H54 (cell line): Measurements from ENCODE around the gene TIMM13.
A peak's percentile ranks its signal among the peaks of the same experiment; 100 is the strongest.
"Not testable (repeated sequence)": the region's sequence is repeated elsewhere in the genome, so short reads cannot be mapped to it uniquely, and the experiment has no call there.

Source experiments
- DNase-seq: peaks from one replicate; pipeline ENCODE4 v3.0.0; 2011; ENCODE audit warnings: low spot score, mixed read lengths; ENCODE audit not compliant: insufficient read length
- FAIRE-seq: peaks from 3 replicates; lab custom pipeline; 2011; peaks lifted over from hg19 to GRCh38; lab: Jason Lieb, UNC
- POLR2A ChIP-seq: IDR thresholded peaks from 2 replicates; pipeline ENCODE4 v1.6.1; 2011; ENCODE audit warnings: low read depth, mild to moderate bottlenecking, low read length

TIMM13 gene

DNA sequence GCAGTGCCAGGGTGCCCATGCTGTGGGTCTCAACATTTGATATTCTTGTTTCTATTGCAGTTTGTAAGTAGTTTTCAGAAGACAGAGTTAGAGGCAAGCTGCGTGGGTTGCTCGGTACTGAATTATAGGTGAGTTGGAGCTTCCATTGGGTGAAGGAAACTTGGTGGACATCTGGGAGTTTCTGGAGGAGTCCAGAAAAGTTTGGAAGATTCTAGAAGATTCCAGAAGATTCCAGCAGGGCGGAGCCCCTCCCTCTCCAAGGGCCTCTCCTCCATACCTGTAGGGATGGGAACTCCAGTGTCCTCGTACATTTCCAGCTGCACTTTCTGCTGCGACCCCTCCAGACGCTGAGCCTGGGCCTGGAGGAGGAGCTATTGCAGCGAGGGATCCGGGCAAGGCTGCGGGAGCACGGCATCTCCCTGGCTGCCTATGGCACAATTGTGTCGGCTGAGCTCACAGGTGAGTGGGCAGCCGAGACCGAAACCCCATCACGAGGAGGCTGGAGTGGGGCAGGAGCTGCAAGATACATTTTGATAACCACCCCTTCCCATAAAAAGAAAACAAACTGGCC, 28.6 kb downstream of the TIMM13 start:
- no peak for DNase-seq
- FAIRE-seq: no peak
- no peak for TF ChIP-seq POLR2A

DNA sequence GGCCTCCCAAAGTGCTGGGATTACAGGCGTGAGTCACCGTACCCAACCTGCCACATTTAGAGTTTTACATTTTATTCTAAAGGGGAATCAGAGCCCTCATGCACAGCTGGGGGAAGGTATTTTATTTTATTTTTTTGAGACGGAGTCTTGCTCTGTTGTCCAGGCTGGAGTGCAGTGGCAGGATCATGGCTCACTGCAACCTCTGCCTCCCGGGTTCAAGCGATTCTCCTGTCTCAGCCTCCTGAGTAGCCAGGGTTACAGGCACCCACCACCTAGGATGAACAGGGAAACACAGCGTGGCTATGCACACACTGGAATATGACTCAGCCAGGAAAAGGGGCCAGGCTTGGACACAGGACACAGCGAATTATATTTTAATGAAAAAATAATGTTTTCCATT, 30.2 kb downstream of the TIMM13 start:
- FAIRE-seq, DNase-seq: not testable (repeated sequence)

DNA sequence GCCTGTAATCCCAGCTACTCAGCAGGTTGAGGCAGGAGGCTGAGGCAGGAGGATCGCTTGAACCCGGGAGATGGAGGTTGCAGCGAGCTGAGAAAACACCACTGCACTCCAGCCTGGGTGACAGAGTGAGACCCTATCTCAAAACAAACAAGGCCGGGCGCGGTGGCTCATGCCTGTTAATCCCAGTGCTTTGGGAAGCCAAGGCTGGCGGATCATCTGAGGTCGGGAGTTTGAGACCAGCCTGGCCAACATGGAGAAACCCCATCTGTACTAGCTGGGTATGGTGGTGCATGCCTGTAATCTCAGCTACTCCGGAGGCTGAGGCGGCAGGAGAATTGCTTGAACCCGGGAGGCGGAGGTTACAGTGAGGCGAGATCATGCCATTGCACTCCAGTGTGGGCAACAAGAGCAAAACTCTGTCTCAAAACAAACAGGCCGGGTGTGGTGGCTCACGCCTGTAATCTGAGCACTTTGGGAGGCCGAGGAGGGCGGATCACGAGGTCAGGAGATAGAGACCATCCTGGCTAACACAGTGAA, 32.0 kb downstream of the TIMM13 start:
- DNase-seq, FAIRE-seq: not testable (repeated sequence)

DNA sequence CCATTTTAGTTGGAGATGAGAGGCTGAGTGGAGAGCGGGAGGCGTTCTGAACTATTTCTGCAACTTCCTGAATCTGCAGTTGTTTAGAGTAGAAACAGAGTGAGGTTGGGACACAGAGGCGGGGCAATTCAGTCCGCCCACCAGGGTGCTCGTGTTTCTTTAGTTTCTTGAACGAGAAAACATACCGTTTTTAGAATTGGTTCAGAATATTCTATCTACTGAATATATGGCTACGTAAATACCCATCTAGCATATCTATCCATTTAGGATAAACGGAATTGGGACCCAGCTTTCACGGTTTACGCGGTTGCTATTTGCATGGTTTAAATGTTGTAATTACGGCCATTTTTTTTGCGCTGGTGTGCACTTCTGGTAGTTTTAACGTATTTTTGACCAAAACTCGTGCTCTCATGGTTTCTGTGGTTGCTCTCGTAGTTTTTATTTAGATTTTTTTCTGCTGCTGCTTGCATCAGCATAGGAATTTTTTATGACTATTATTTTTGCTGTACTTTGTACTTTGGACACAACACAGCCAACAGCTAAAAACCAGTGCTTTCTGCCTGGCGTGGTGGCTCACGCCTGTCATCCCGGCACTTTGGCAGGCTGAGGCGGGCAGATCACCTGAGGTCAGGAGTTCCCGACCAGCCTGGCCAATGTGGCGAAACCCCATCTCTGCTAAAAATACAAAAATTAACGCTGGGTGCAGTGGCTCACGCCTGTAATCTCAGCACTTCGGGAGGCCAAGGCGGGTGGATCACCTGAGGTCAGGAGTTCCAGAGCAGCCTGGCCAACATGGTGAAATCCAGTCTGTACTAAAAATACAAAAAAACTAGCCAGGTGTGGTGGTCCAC, 32.7 kb downstream of the TIMM13 start:
- no peak for FAIRE-seq
- no peak for DNase-seq
- TF ChIP-seq POLR2A: no peak

DNA sequence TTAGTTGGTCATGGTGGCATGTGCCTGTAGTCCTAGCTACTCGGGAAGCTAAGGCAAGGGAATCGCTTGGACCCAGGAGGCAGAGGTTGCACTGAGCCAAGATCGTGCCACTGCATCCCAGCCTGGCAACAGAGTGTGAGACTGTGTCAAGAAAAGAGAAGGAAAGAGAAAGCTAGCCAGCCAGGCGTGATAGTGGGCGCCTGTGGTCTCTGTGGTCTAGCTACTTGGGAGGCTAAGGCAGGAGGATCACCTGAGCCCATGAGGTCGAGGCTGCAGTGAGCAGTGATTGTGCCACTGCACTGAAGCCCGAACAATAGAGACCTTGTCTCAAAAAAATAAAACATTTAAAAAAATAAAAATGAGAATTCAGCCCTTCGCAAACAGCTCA, 33.3 kb downstream of the TIMM13 start:
- no peak for DNase-seq
- FAIRE-seq: no peak
- TF ChIP-seq POLR2A: no peak

DNA sequence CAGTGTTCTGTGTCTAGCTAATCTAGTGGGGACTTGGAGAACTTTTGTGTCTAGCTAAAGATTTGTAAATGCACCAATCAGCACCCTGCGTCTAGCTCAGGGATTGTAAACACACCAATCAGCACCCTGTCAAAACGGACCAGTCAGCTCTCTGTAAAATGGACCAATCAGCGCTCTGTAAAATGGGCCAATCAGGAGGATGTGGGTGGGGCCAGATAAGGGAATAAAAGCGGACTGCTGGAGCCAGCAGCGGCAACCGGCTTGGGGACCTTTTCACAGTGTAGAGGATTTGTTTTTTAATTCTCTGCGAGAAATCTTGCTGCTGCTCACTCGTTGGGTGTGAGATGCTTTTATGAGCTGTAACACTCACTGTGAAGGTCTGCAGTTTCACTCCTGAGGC, 34.5 kb downstream of the TIMM13 start:
- not testable (repeated sequence) for FAIRE-seq, DNase-seq

DNA sequence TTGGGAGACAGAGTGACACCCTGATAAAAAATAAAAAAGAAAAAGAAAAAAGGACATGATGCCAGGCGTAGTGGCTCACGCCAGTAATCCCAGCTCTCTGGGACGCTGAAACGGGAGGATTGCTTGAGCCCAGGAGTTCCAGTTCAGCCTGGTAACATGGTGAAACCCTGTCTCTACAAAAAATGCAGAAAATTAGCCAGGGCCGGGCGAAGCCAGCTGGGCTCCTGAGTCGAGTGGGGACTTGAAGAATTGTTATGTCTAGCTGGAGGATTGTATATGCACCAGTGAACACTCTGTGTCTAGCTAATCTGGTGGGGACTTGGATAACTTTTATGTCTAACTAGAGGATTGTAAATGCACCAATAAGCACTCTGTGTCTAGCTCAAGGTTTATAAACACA, 35.0 kb downstream of the TIMM13 start:
- no peak for TF ChIP-seq POLR2A
- DNase-seq: no peak
- no peak for FAIRE-seq

DNA sequence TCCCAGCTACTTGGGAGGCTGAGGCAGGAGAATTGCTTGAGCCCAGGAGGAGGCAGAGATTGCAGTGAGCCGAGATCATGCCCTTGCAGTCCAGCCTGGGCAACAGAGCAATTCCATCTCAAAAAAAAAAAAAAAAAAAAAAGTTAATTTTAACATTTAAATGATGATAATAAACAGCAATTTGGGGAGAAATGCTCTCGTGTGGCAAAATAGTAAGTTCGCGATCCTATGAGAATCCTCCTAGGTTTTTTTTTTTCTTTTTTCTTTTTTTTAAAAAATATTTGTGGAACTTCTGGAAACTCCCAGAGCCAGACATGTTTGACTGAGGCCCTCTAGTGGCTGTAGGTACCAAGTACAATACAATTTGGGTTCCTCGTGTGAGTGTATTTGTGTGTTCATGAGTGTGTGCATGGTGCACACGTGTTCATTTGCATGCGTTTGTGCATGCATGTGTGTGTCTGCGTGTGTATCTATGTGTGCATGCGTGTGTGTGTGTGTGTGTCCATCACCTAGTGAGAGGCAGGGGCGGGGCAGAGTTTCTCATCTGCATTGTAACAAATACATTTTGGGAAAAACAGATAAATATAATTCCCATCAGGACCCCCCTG, 36.2 kb downstream of the TIMM13 start:
- FAIRE-seq: no peak
- TF ChIP-seq POLR2A: no peak
- DNase-seq: peak; percentile 70

DNA sequence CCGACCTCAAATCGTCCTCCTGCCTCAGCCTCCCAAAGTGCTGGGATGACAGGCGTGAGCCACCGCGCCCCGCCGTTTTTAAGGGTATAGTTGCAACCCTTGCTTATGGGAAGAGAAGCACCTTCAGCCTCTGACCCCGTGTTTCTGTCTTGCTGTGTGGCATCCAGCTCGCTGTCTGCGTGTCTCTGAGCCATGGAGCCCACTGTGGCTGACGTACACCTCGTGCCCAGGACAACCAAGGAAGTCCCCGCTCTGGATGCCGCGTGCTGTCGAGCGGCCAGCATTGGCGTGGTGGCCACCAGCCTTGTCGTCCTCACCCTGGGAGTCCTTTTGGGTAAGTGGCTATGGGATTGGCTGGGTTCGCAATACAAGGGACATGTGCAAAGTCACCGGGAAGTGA, 37.8 kb downstream of the TIMM13 start:
- TF ChIP-seq POLR2A: no peak
- FAIRE-seq (no peak), DNase-seq (no peak)

DNA sequence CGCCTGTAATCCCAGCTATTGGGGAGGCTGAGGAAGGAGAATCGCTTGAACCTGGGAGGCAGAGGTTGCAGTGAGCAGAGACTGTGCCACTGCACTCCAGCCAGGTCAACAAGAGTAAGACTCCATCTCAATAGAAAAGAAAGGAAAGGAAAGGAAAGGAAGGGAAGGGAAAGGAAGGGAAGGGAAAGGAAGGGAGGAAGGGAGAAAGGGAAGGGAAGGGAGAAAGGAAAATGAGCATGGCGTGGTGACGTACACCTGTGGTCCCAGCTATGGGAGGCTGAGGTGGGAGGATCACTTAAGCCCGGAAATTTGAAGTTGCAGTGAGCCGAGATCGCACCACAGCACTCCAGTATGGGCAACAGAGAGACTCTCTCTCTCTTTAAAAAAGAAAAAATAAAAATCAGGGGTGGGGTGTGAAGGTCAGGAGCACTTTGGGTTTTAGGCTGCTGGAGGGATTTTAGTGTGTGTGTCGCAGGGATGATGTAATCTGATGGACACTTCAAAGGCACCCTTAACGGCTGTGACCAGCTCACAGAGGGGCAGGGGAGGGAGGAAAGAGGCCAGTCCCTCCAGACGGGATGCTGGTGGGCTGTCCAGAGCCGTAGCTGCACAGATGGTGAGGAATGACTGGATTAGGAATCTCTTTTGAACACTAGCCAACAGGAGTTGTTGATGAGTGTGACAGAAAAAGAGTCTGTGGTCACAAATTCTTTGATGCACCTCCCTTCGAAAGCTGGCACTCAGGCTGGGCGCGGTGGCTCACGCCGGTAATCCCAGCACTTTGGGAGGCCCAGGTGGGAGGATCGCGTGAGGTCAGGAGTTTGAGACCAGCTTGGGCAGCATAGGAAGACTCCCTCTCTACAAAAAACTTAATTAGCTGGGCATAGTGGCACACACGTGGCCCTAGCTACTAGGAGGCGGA, 39.8 kb downstream of the TIMM13 start:
- TF ChIP-seq POLR2A: no peak
- DNase-seq: no peak
- FAIRE-seq: no peak

DNA sequence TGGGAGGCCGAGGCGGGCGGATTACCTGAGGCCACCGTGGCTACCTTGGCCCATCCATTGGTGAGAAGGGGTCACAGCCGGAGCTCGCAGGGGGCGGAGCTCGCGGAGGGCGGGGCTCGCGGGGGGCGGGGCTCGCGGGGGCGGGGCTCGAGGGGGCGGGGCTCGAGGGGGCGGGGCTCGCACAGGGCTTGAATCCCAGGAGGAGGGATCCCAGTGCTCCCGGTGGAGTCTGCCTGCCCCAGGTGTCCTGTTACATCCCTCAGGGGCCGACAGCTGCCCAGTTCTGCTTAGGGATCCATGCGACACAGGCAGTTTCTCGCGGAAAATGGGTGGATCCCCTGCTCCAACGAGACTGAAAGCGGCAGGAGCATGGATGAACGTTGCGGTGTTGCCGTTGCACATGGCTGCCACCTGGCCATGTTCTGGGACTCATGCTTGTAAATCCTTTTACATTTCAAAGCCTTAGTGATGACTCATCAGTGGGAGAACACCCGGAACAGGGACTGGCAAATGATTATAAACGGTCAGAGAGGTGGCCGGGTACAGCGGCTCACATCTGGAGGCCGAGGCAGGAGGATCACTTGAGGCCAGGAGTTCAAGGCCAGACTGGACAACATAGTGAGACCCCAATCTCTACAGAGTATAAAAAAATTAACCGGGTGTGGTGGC, 42.2 kb downstream of the TIMM13 start:
- TF ChIP-seq POLR2A: no peak
- DNase-seq (peak; percentile 98), FAIRE-seq (no peak)

DNA sequence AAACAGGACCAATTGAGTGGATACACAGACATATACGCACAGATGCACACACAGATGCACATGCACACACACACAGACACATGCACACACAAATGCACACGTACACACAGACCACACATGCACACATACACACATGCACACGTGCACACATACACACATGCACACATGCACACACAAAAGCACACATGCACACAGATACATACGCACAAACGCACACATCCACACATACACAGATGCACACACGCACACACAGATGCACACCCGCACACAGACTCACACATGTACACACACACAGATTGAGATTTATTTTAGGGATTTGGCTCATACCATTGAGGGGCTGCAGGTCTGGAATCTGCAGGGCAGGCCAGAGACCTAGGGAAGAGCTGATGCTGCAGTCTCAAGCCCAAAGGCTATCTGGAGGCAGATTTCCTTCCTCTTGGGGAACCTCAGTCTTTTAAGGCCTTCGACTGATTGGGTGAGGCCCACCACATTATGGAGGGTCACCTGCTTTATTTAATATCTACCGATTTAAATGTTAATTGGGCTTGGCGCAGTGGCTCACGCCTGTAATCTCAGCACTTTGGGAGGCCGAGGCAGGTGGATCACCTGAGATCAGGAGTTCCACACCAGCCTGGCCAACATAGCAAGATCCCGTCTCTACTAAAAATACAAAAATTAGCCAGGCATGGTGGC, 44.7 kb downstream of the TIMM13 start:
- no peak for TF ChIP-seq POLR2A
- DNase-seq (no peak), FAIRE-seq (no peak)
